H1 (cell line): Measurements from ENCODE around the gene NEGR1. TPM values are rescaled to one million over a fixed set of nuclear protein-coding genes. Genes with fewer than 3 reads are reported as not detected.

Experiments
- CTCF ChIA-PET: fragments of 300-600 bp; sonication (Branson Sonifier 250); formaldehyde crosslinking; loops from one replicate; lab custom pipeline; 2021; ENCODE audit not compliant: partially characterized antibody; lab: Charles Lee
- POLR2A ChIA-PET: fragments of 300-600 bp; sonication (Branson Sonifier 250); formaldehyde crosslinking; loops from one replicate; lab custom pipeline; 2021; ENCODE audit warnings: inconsistent platforms; ENCODE audit not compliant: partially characterized antibody; lab: Charles Lee
- DNase-seq, 2 experiments: peaks; one replicate each; pipeline versions ENCODE4 v3.0.0 to v3.0.0-alpha.2; 2010 to 2022; ENCODE audit warnings: low spot score in 2 of 2, low read depth in 1 of 2, mixed read lengths in 1 of 2
- FAIRE-seq: peaks from 2 replicates; lab custom pipeline; 2011; peaks lifted over from hg19 to GRCh38; lab: Jason Lieb, UNC
- H2AFZ ChIP-seq: 2 replicates; pipeline ENCODE4 v1.8.1; 2012; ENCODE audit warnings: low read length, inconsistent platforms
- H2AK5ac ChIP-seq: 2 replicates; pipeline ENCODE4 v1.6.1; 2013; ENCODE audit warnings: low read depth, low read length
- H2BK120ac ChIP-seq: replicated peaks from 2 replicates; pipeline ENCODE3; 2013; ENCODE audit warnings: low read depth, low read length, inconsistent platforms
- H2BK12ac ChIP-seq: 2 replicates; pipeline ENCODE4 v1.6.1; 2013; ENCODE audit warnings: low read depth, low read length
- H2BK15ac ChIP-seq: 2 replicates; pipeline ENCODE4 v1.6.1; 2013; ENCODE audit warnings: low read length
- H2BK20ac ChIP-seq: 2 replicates; pipeline ENCODE4 v1.6.1; 2013; ENCODE audit warnings: low read length
- H2BK5ac ChIP-seq: 2 replicates; pipeline ENCODE4 v1.6.1; 2013; ENCODE audit warnings: low read depth, low read length
- H3K14ac ChIP-seq: 2 replicates; pipeline ENCODE4 v1.6.1; 2013; ENCODE audit warnings: inconsistent platforms; ENCODE audit not compliant: insufficient read length
- H3K18ac ChIP-seq: 2 replicates; pipeline ENCODE4 v1.6.1; 2013; ENCODE audit warnings: low read length; ENCODE audit errors: extremely low read depth
- H3K23ac ChIP-seq: 2 replicates; pipeline ENCODE4 v1.6.1; 2013; ENCODE audit warnings: inconsistent platforms; ENCODE audit not compliant: insufficient read length
- H3K23me2 ChIP-seq: 2 replicates; pipeline ENCODE4 v1.6.1; 2013; ENCODE audit warnings: low read depth, low read length
- H3K27ac ChIP-seq: 2 replicates; pipeline ENCODE4 v1.6.1; 2011; ENCODE audit warnings: low read depth, low read length, inconsistent platforms
- H3K27me3 ChIP-seq, 4 experiments: replicated peaks in 1 of 4; 1 replicate in 1 of 4; 2 replicates in 3 of 4; pipeline versions ENCODE4 v1.6.1 to v1.8.1; 2011 to 2013; ENCODE audit warnings: low read length in 3 of 4, mild to moderate bottlenecking in 3 of 4, inconsistent platforms in 2 of 4, mixed read lengths in 2 of 4, moderate library complexity in 1 of 4; ENCODE audit not compliant: control insufficient read depth in 3 of 4, insufficient read depth in 3 of 4; ENCODE audit errors: extremely low read depth in 1 of 4
- H3K36me3 ChIP-seq, 4 experiments: 2 replicates each; pipeline versions ENCODE4 v1.6.1 to v1.8.1; 2011 to 2013; ENCODE audit warnings: mild to moderate bottlenecking in 4 of 4, low read length in 3 of 4, moderate library complexity in 2 of 4, control low read depth in 1 of 4, inconsistent platforms in 1 of 4; ENCODE audit not compliant: insufficient read depth in 4 of 4, control insufficient read depth in 2 of 4
- H3K4ac ChIP-seq: replicated peaks from 2 replicates; pipeline ENCODE3; 2013; ENCODE audit warnings: low read length, low read depth, mixed read lengths, inconsistent platforms; ENCODE audit not compliant: insufficient read length
- H3K4me1 ChIP-seq, 4 experiments: replicated peaks in 1 of 4; 1 replicate in 1 of 4; 2 replicates in 3 of 4; pipeline versions ENCODE4 v1.6.1 to v1.8.1; 2011 to 2013; ENCODE audit warnings: low read length in 3 of 4, inconsistent platforms in 2 of 4, mixed read lengths in 1 of 4; ENCODE audit not compliant: insufficient read depth in 4 of 4, control insufficient read depth in 3 of 4
- H3K4me2 ChIP-seq, 2 experiments: 2 replicates each; pipeline versions ENCODE4 v1.6.1 to v1.8.1; 2011 to 2013; ENCODE audit warnings: low read depth in 2 of 2, low read length in 2 of 2, control low read depth in 1 of 2, inconsistent platforms in 1 of 2, mild to moderate bottlenecking in 1 of 2; ENCODE audit not compliant: insufficient read depth in 1 of 2
- H3K4me3 ChIP-seq, 4 experiments: fragments of 200-600, 300-600 bp in 1 of 4; sonication (generic), shearing (Covaris generic), sonication (Bioruptor Twin) in 1 of 4; 2 replicates each; pipeline versions ENCODE4 v1.5.1 to v1.8.1; 2011 to 2016; ENCODE audit warnings: low read length in 4 of 4, low read depth in 3 of 4, control low read depth in 2 of 4, inconsistent platforms in 2 of 4, mild to moderate bottlenecking in 2 of 4, mixed read lengths in 1 of 4, moderate library complexity in 1 of 4; ENCODE audit not compliant: insufficient read depth in 2 of 4; ENCODE audit errors: extremely low read depth in 1 of 4
- H3K56ac ChIP-seq: replicated peaks from 2 replicates; pipeline ENCODE3; 2013; ENCODE audit warnings: low read depth, mild to moderate bottlenecking, mixed read lengths, low read length, inconsistent platforms; ENCODE audit not compliant: insufficient read length
- H3K79me1 ChIP-seq: 2 replicates; pipeline ENCODE4 v1.6.1; 2013; ENCODE audit warnings: low read depth, low read length, control low read depth
- H3K79me2 ChIP-seq, 2 experiments: 2 replicates each; pipeline versions ENCODE4 v1.6.1 to v1.8.1; 2012 to 2013; ENCODE audit warnings: low read length in 2 of 2, mild to moderate bottlenecking in 2 of 2, inconsistent platforms in 1 of 2; ENCODE audit not compliant: insufficient read depth in 2 of 2, control insufficient read depth in 1 of 2
- H3K9ac ChIP-seq, 4 experiments: replicated peaks in 1 of 4; 1 replicate in 1 of 4; 2 replicates in 3 of 4; pipeline versions ENCODE4 v1.6.1 to v1.8.1; 2011 to 2013; ENCODE audit warnings: low read depth in 3 of 4, low read length in 3 of 4, control low read depth in 2 of 4, mild to moderate bottlenecking in 2 of 4, moderate library complexity in 2 of 4, inconsistent platforms in 1 of 4; ENCODE audit errors: extremely low read depth in 1 of 4
- H3K9me3 ChIP-seq, 2 experiments: 2 replicates each; pipeline versions ENCODE4 v1.6.1 to v1.8.1; 2012 to 2013; ENCODE audit warnings: mild to moderate bottlenecking in 2 of 2, moderate library complexity in 2 of 2, control low read depth in 1 of 2, inconsistent platforms in 1 of 2, low read depth in 1 of 2, low read length in 1 of 2, mixed read lengths in 1 of 2; ENCODE audit not compliant: insufficient read depth in 2 of 2
- H4K20me1 ChIP-seq, 2 experiments: replicated peaks in 1 of 2; 2 replicates each; pipeline versions ENCODE3 to v1.8.1; 2011 to 2013; ENCODE audit warnings: inconsistent platforms in 2 of 2, low read length in 2 of 2, mild to moderate bottlenecking in 1 of 2; ENCODE audit not compliant: insufficient read depth in 2 of 2, control insufficient read depth in 1 of 2
- H4K5ac ChIP-seq: 2 replicates; pipeline ENCODE4 v1.6.1; 2013; ENCODE audit warnings: low read length, low read depth, mixed read lengths, inconsistent platforms; ENCODE audit not compliant: insufficient read length
- H4K8ac ChIP-seq: 2 replicates; pipeline ENCODE4 v1.8.0; 2013; ENCODE audit warnings: mild to moderate bottlenecking, moderate library complexity, low read length, inconsistent platforms; ENCODE audit not compliant: insufficient read depth; ENCODE audit errors: extremely low read depth
- H4K91ac ChIP-seq: replicated peaks from 2 replicates; pipeline ENCODE3; 2013; ENCODE audit warnings: low read length, mixed read lengths, inconsistent platforms; ENCODE audit not compliant: insufficient read length
- BACH1 ChIP-seq: IDR thresholded peaks from 2 replicates; pipeline ENCODE4 v1.6.1; 2012; ENCODE audit warnings: low read length, improper control_type of control experiment
- CHD2 ChIP-seq: IDR thresholded peaks from 2 replicates; pipeline ENCODE4 v1.6.1; 2012; ENCODE audit warnings: low read length, improper control_type of control experiment
- EGR1 ChIP-seq: IDR thresholded peaks from 2 replicates; pipeline ENCODE4 v1.6.1; 2011; ENCODE audit warnings: low read depth, low read length, borderline replicate concordance
- KDM4A ChIP-seq: IDR thresholded peaks from one replicate; pipeline ENCODE4 v1.7.1; 2012; ENCODE audit warnings: low read depth, mild to moderate bottlenecking, moderate library complexity, low read length, inconsistent platforms; ENCODE audit not compliant: severe bottlenecking
- SAP30 ChIP-seq: fragments of 300-600 bp; sonication (generic); IDR thresholded peaks from 2 replicates; pipeline ENCODE4 v1.7.1; 2012; ENCODE audit warnings: low read length, moderate library complexity, mild to moderate bottlenecking, inconsistent platforms; ENCODE audit not compliant: insufficient read depth, insufficient replicate concordance
- SIN3A ChIP-seq, 2 experiments: IDR thresholded peaks in 1 of 2; conservative IDR thresholded peaks in 1 of 2; 2 replicates each; pipeline ENCODE4 v1.6.1; 2011 to 2012; ENCODE audit warnings: low read length in 2 of 2, improper control_type of control experiment in 1 of 2, low read depth in 1 of 2, mild to moderate bottlenecking in 1 of 2
- SP1 ChIP-seq: IDR thresholded peaks from 2 replicates; pipeline ENCODE4 v1.6.1; 2011; ENCODE audit warnings: low read depth, low read length
- SP2 ChIP-seq: IDR thresholded peaks from 2 replicates; pipeline ENCODE4 v1.6.1; 2012; ENCODE audit warnings: mild to moderate bottlenecking, low read length, inconsistent platforms
- WGBS, 2 experiments: shearing (Covaris generic) in 1 of 2; methylation state at CpG; one replicate each; pipeline versions ENCODE4 v1.1.6 to v1.1.7; 2013 to 2015; ENCODE audit warnings: low lambda C conversion rate in 2 of 2, mixed read lengths in 2 of 2, inconsistent platforms in 1 of 2, low coverage in 1 of 2, missing lambda C conversion rate in 1 of 2; ENCODE audit not compliant: insufficient replicate concordance in 2 of 2, insufficient coverage in 1 of 2, insufficient read length in 1 of 2; ENCODE audit errors: extremely low coverage in 1 of 2, missing lambda C conversion rate in 1 of 2; 5-methylcytosine and 5-hydroxymethylcytosine counted together
- polyA plus RNA-seq, 7 experiments: library from polyadenylated mRNA; depleted of rRNA in 3 of 7; stranded (reverse) in 5 of 7; unstranded in 2 of 7; fragments of >200 nt in 5 of 7; fragments of 200-250 nt in 2 of 7; gene quantifications; 1 replicate in 5 of 7; 2 replicates in 1 of 7; 4 replicates in 1 of 7; pipeline versions ENCODE4 v1.2.1 to v1.2.3, GENCODE V29; 2011 to 2013; ENCODE audit warnings: missing spikeins in 2 of 7, mixed read lengths in 2 of 7
- total RNA-seq: library from RNA; stranded (reverse); fragmentation: NEBNext Ultra II Directional; extraction: Animal tissue kit (Norgen Biotek cat#: 25700); gene quantifications from 2 replicates; pipeline ENCODE4 v1.2.1, GENCODE V29; 2021
- TF ChIP-seq, protein P1 (sequence below): IDR thresholded peaks from 2 replicates; pipeline ENCODE4 v1.6.1; 2011; ENCODE audit warnings: low read depth, mild to moderate bottlenecking, low read length; ENCODE audit not compliant: insufficient read depth

NEGR1 gene
- total and polyA plus RNA-seq, 2 of the 8 experiments (the other 6 are each of a cell fraction or from before 2014, with no cell fraction given): 0.71 to 1.3 TPM

DNA sequence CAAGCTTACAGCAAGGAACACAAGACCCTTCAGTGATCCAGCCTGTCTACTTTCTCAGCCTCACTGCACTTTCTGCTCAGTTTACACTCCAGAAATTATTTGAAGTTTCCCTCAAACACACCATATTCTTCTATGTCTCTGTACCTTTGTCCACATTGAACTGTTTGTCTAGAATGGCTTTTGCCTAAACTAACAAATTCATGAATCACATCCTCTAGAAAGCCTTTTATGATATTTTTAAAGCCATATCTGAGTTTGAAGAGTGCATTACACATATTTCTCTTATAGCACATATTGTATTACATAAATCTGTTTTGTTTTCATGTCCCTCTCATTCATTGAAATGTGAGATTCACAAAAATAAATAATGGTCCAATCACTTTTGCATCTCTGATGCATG, 755.5 kb downstream of the NEGR1 start (continued):
- no peak for TF ChIP-seq SP1

DNA sequence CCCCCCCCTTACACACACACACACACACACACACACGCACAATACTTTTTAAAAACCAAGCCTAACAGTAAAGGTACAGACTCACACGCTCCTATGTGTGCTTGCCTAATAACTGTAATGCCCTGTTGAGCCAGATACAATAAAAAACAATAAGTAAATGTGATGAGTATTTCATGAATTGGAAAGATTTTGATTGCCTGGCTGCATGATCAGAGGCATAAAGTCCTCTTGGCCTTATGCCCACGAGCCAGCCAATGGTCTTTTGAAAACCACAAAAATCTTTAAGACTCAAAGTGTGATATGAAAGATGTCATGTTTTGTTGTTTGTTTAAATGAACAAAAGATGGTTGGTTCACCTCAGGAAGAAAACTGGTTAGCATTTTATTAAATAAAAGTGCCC, 759.6 kb downstream of the NEGR1 start:
- no peaks in the 10 kb centered on the region; the same call in 1 of the 2 replicates for H3K23me2 ChIP-seq
- no peak overlapping the region for H3K14ac ChIP-seq
- WGBS, 2 experiments: 87% methylated on average over 3 of the region's 3 CpGs; no CpG with 5 or more reads in 1 of the 2 experiments

More for the DNA sequence above, 759.6 kb downstream of the NEGR1 start:
- Histone ChIP-seq H4K20me1 (no peaks in the 10 kb centered on the region), H3K23ac (no peak overlapping the region), H2BK12ac (no peak overlapping the region), H2BK15ac (no peak overlapping the region), H3K4me3 (no peak overlapping the region), H3K9me3 (no peaks in the 10 kb centered on the region), H3K56ac (no peak overlapping the region), H2AFZ (no peak overlapping the region), H4K91ac (no peak overlapping the region), H3K79me2 (no peaks in the 10 kb centered on the region), H2BK120ac (no peak overlapping the region), H4K8ac (no peak overlapping the region), H3K36me3 (no peaks in the 10 kb centered on the region), H2BK20ac (no peak overlapping the region), H3K18ac (no peak overlapping the region), H2BK5ac (no peak overlapping the region), H3K4me2 (no peak overlapping the region), H3K4me1 (no peaks in the 10 kb centered on the region), H3K4ac (no peak overlapping the region), H2AK5ac (no peak overlapping the region), H4K5ac (no peak overlapping the region), H3K27me3 (no peaks in the 10 kb centered on the region), H3K79me1 (no peaks in the 10 kb centered on the region), H3K27ac (no peak overlapping the region), H3K9ac (no peak overlapping the region)
- ChIA-PET CTCF (no interaction called here), POLR2A (no interaction called here)
- no peak for TF ChIP-seq CHD2
- no peak for TF ChIP-seq BACH1
- TF ChIP-seq, protein P1, sequence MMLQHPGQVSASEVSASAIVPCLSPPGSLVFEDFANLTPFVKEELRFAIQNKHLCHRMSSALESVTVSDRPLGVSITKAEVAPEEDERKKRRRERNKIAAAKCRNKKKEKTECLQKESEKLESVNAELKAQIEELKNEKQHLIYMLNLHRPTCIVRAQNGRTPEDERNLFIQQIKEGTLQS: no peak
- TF ChIP-seq SIN3A (conservative IDR thresholded peaks at IDR 0.05 in 1 of 2, IDR thresholded peaks at IDR 0.05 in 1 of 2; ENCODE audit: low read depth in 1 of 2, low read length in 2 of 2): no peak
- TF ChIP-seq EGR1: no peak
- TF ChIP-seq SP2: no peak
- no peak for TF ChIP-seq SAP30
- no peak for TF ChIP-seq KDM4A
- no peak for FAIRE-seq
- no peak for DNase-seq
